Effector CD4-positive, alpha-beta T cell (primary cell): ENCODE results near the gene SLC22A31.
"Not testable (repeated sequence)": the region's sequence is repeated elsewhere in the genome, so short reads cannot be mapped to it uniquely, and the experiment has no call there.

Source experiments
- DNase-seq: peaks from one replicate; pipeline ENCODE4 v3.0.0-alpha.2; 2020
- total RNA-seq: gene quantifications from one replicate; lab custom pipeline; 2026; lab: John Stamatoyannopoulos, UW

The SLC22A31 gene
- 0.56 reads per million for total RNA-seq

DNA sequence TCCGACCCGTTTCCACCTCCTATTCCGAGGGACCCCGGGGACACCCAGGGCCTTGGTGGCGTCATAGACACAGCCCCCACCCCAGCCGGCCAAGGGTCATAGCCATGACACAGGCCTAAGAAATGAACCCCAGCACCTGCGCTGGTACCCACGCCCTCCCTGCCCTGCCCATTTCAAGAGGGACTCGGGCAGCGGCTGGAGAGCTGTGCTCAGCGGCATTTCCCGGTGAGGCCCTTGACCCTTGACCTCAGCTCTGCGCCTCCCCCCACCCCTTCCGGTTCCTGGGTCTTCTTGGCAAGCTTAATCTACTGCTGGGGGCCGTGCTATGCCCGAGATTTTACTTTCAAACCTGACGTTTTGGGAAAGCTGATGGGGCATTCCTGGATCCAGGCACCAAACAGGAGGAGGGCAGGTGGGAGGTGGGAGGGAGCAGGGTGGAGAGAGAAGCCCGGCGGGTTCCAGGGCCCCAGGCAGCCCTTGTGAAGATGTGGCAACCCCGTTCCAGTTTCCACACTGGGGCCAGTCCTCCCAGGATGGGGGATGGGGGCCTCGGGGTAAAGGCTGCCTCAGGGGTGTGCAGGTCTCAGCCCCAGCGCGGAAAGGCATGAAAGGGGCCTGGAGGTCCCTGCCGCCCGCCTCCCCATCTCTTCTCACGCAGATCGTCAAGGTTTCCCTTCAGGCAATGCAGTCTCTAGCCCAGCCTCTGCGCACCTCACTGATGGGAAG is at the start of gene SLC22A31:
SLC22A31 (minus strand) TSS at position 414 of the 726 bp plus-strand sequence; CDS start at position 378, 36 bp downstream.
- no peak for DNase-seq

DNA sequence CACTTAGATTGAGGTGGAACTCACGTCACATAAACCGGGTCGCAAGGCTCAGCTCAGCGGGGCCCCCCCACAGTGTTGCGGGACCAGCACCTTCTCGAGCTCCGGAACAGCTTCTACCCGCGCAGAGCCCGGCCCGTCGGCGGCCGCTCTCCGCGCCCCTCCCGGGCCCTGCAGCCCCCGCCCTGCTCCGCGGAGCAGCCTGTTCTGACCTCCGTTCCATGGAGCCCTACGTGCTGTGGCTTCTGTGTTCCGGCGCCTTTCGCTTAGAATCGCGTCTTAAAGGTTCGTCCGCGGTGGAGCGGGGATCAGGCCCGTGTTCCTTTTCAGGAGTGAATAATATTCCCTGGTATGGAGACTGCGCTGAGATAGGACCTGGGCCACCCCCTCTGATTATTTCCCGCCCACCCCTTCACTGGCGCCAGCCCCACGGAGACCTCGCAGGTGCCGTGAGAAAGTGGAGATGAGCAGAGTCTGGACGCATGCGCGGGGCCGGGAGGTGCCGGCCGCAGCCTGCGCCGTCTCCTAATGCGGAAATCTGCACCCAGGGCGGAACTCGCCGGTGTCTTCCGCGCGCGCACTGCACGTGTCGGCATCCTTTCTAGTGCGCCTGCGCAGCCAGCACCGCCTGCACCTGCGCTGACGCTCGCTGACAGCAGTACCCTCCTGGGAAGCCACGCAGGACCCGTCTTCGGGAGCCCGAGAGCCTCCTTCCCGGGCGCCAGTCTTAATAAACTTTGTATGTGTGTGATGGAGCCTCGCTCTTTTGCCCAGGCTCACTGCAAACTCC is 48.1 kb upstream of the SLC22A31 start:
- DNase-seq = no peak

- DNase-seq = not testable (repeated sequence)
Measured at GRCh38 chr16:89247734-89248075, 47.4 kb upstream of the SLC22A31 start.

DNA sequence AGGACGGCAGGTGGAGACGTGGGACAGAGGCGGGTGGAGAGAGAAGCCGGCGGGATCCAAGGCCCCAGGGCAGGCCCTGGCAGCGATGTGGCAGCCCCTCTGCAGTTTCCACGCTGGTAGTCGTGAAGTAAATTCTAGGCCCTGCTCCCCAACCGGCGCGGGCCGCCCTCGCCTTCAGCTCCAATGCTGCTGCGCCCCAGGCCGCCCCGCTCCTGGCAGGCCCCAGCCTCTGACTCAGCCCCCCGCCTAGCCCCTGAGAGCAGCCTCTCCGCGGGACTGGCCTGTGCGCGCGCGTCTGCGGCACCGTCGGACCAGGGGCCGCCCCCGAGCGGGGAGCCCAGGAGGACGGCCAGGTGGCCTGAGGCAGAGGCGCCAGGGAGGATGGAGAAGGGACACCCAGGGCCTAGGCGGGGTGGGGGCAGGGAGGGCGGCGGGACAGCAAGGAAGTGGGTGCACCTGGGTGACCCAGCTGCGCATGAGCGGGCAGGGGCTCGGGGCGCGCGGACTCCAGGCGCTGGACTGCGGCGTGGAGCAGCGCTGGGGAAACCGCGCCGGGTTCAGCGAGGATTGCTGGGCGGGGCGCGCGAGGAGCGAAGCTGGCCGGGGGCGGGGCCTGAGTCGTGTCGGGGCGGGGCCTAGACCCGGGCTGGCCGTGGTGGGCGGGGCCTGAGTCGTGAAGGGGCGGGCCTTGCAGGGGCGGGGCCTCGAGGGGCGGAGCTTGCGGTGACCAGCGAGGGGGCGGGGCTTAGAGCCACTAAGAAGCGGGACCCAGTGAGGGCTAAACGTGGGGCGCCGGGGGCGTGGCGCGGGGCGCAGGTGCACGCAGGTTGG is 46.8 kb upstream of the SLC22A31 start:
- peak; percentile 96 for DNase-seq

DNA sequence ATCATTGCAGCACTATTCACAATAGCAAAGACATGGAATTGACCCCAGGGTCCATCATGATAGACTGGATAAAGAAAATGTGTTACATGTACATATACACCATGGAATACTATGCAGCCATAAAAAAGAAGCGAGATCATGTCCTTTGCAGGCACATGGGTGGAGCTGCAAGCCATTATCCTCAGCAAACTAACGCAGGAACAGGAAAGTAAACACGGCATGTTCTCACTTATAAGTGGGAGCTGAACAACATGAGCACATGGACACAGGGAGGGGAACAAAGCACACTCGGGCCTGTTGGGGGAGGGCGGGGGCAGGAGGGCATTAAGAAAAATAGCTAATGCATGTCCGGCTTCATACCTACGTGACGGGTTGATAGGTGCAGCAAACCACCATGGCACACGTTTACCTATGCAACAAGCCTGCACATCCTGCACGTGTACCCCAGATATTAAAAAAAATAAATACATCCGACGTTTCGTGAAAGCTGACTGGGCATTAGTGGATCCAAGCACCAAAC is 46.1 kb upstream of the SLC22A31 start:
- no peak for DNase-seq

DNA sequence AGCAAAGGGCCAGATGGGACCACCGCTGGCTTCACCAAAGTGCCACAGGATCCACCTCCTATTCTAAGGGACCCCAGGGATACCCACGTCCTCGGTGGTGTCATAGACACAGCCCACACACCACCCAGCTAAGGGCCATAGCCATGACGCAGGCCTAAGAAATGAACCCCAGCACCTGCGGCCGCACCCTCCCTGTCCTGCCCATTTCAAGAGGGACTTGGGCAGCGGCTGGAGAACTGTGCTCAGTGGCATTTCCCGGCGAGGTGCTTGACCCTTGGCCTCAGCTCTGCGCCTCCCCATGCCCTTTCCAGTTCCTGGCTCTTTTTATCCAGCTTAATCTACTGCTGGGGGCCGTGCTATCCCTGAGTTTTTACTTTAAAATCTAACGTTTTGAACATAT is 44.4 kb upstream of the SLC22A31 start:
- DNase-seq = no peak

DNA sequence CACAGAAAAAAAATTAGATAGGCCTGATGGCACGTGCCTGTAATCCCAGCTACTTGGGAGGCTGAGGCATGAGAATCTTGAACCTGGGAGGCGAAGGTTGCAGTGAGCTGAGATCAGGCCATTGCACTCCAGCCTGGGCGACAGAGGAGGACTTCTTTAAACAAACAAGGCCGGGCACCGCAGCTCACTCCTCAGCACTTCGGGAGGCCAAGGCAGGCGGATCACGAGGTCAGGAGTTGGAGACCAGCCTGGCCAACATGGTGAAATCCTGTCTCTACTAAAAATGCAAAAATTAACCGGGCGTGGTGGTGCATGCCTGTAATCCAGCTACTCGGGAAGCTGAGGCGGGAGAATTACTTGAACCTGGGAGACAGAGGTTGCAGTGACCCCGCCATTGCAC is 43.9 kb upstream of the SLC22A31 start:
- DNase-seq = not testable (repeated sequence)

GRCh38 chr16:89243664-89244063 is 43.3 kb upstream of the SLC22A31 start:
- DNase-seq = no peak

- DNase-seq = no peak
Measured at GRCh38 chr16:89242795-89243200, 42.5 kb upstream of the SLC22A31 start.

GRCh38 chr16:89241187-89242007 is 41.1 kb upstream of the SLC22A31 start:
- DNase-seq = peak; percentile 83

DNA sequence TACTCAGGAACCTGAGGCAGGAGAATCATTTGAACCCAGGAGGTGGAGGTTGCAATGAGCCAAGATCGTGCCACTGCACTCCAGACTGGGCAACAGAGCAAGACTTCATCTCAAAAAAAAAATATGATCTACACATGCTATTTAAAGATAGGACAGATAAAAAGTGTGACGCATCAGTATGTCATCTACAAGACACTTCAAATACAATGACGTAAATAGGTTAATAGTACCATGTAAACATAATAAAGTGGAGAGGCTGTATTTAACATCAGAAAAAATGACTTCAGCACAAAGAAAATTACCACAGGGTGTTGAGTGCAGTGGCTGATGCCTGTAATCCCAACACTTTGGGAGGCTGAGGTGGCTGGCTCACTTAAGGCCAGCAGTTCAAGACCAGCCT is 37.4 kb upstream of the SLC22A31 start:
- no peak for DNase-seq

DNA sequence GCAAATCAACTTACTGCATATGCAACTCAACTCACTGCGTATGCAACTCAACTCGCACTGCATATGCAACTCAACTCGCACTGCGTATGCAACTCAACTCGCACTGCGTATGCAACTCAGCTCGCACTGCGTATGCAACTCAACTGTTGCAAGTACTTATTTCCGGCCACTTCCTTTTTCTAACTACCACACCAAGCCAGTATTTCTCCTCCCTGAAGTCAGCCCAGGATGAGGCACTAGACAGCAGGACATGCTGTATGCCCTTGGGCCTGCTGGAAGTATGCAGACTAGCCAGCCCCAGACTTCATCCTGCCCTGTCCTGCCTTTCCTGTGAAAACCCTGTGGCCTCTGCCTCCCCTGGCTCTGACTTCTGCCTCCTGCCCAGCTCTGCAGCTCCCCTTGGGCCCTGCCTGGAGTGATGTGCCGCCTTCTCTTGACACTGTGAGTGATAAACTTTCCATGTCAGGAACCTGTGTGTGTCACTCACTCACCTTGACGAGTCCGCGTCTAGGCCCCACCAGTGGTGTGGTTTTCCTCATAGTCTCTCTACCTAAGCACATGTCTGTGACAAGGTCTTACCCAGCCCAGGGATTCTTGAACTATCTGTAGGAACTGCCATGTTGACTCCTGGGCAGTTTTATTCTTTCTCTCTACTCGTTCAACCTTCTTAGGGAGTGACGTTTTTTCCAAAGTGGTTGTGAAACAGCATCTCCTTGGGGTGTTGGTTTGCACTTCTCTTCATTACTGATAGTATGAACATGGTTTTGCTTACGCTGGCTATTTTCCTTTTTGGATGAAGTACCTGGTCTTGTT is 33.5 kb upstream of the SLC22A31 start:
- DNase-seq = no peak

DNA sequence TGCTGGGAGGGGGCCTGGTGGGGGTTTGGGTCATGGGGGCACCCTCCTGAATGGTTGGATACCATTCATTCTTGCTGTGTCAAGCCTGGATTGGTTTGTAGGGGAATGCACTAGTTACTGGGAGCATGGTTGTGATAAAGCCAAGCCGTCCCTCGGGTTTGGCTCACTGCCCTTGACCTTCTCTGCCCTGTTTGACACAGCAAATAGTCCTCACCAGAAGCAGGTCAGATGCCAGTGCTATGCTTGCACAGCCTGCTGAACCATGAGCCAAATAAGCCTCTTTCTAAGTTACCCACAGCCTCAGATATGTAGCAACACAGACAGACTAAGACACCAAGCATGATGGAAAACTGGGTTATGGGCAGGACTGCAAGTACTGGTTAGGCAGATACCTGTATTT is 31.8 kb upstream of the SLC22A31 start:
- no peak for DNase-seq

- DNase-seq = no peak
Measured at GRCh38 chr16:89230255-89230654, 29.9 kb upstream of the SLC22A31 start.

GRCh38 chr16:89224665-89225064 is 24.3 kb upstream of the SLC22A31 start:
- DNase-seq = no peak

DNA sequence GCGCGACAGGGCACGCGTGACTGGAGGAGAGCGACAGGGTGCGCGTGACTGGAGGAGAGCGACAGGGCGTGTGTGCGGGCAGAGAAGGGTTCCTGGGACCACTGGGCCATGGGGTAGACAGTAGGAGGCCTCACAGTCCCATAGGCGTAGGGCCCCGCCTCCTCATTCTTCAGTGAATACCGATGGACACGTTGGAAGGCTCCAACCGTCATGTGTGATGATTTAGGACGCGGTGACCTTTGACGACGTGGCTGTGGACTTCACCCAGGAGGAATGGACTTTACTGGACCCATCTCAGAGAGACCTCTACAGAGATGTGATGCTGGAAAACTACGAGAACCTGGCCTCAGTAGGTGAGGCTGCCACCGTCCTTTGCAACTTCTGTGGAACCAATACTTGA is 22.6 kb upstream of the SLC22A31 start:
- no peak for DNase-seq

GRCh38 chr16:89221604-89222003 is 21.3 kb upstream of the SLC22A31 start:
- DNase-seq = no peak

DNA sequence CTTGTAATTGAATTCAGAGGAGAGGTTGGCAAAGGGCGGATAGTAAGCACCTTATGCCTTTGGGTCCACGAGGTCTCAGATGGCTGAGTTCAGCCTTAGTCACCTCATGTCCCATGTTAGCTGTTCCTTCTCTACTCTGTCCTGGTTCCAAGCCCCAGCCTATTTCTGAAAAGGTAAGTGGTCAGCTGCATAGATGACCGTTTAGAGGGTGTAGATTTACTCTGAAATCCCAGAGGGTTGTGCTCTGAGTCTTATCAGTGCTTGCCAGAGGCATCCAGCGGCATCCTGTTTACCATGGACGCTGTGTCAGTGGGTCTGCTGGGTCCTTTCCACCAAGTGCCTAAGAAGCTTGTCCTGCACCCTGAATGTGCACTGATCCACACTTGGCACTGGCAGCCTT is 19.0 kb upstream of the SLC22A31 start:
- no peak for DNase-seq

DNA sequence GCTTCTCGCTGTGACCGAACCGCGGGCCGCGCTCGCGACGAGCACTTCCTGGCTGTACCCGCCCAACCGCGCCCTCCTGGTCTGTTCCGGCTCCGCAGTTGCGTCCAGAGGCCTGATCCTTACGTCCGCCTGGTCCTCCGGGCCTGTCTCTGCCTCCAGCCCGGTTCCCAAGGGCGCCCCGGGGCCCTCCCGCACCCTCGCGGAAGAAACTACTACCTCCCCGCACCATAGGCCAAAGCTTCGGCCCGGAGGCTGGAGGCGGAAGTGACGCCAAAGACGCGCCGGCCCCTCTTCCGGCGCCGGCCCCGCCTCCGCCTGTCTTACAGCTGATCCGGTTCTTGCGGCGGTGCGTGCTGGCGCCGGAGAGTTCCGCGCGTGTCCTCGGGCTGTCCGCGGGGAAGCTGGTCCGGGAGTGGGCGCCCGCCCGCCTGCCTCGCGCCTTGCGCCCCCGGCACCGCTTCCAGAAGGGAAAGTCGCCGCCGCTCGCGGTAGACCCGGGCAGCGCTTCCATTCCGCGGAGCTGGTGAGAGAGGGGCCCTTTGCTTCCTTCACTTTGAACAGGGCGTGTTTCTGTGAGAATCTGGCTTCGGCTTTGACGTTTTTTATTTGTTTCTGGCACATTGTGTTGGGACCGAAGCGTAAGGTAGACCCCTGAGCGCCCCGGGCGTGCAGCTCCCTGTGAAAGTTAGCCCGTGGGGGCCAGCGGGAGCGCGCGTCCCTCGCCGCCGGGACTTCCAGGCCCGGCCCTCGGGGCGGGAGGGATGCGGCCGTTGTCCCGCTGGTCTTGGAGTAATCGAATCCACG is 17.3 kb upstream of the SLC22A31 start, which contains the start of gene ZNF778:
ZNF778 (plus strand) TSS at position 316 of the 804 bp plus-strand sequence. CDS start 3,425 bp downstream, outside the sequence.
- peak; percentile 75 for DNase-seq

- DNase-seq = no peak
Measured at GRCh38 chr16:89217138-89217387, 16.7 kb upstream of the SLC22A31 start.
